Lung (tissue), 12 donors: ENCODE measurements around the gene PDE4B. TPM values are rescaled to one million over a fixed set of nuclear protein-coding genes. Genes with fewer than 3 reads are reported as not detected.

ENCODE experiments used
- ATAC-seq: fragments of 200-7000 bp; cut with Tn5 transposase; one replicate; pipeline ENCODE4 v1.9.1; 2020; ENCODE audit warnings: moderate number of reproducible peaks; ENCODE audit not compliant: insufficient read depth, low FRiP score
- DNase-seq, 3 donors: peaks; one replicate each; pipeline ENCODE4 v3.0.0-alpha.2; 2013 to 2017
- H3K27ac ChIP-seq, 2 donors: one replicate each; pipeline ENCODE4 v1.5.1; 2013; ENCODE audit warnings: mild to moderate bottlenecking in 2 of 2, moderate library complexity in 2 of 2, control low read depth in 1 of 2, inconsistent platforms in 1 of 2, low read depth in 1 of 2, low read length in 1 of 2
- H3K27me3 ChIP-seq, 3 donors: one replicate each; pipeline ENCODE4 v1.5.1; 2013; ENCODE audit warnings: low read length in 2 of 3; ENCODE audit not compliant: control insufficient read depth in 3 of 3, insufficient read depth in 3 of 3
- H3K36me3 ChIP-seq, 4 donors: one replicate each; pipeline ENCODE4 v1.5.1; 2013; ENCODE audit warnings: low read length in 4 of 4, mild to moderate bottlenecking in 1 of 4, moderate library complexity in 1 of 4; ENCODE audit not compliant: control insufficient read depth in 4 of 4, insufficient read depth in 4 of 4
- H3K4me1 ChIP-seq, 5 donors: one replicate each; pipeline ENCODE4 v1.5.1; 2013; ENCODE audit warnings: low read length in 5 of 5, mild to moderate bottlenecking in 2 of 5, moderate library complexity in 1 of 5; ENCODE audit not compliant: control insufficient read depth in 5 of 5, insufficient read depth in 5 of 5
- H3K4me3 ChIP-seq: one replicate; pipeline ENCODE4 v1.5.1; 2013; ENCODE audit warnings: mild to moderate bottlenecking, control low read depth, moderate library complexity
- H3K9ac ChIP-seq, 2 donors: one replicate each; pipeline ENCODE4 v1.5.1; 2013; ENCODE audit warnings: low read length in 2 of 2, control low read depth in 1 of 2; ENCODE audit not compliant: insufficient read depth in 1 of 2
- H3K9me3 ChIP-seq, 4 donors: one replicate each; pipeline ENCODE4 v1.5.1; 2013; ENCODE audit warnings: low read length in 3 of 4, mild to moderate bottlenecking in 1 of 4, moderate library complexity in 1 of 4; ENCODE audit not compliant: control insufficient read depth in 4 of 4, insufficient read depth in 3 of 4
- WGBS, 2 donors: extraction: QIAGEN DNeasy Blood & Tissue Kit; methylation state at CpG; one replicate each; pipeline ENCODE4 v1.1.7; 2013; 5-methylcytosine and 5-hydroxymethylcytosine counted together
- polyA plus RNA-seq, 2 donors: library from polyadenylated mRNA; stranded (reverse); fragments of 200-250 nt; gene quantifications; one replicate each; pipeline ENCODE4 v1.2.1, GENCODE V29; 2013
- total RNA-seq, 2 donors: library from RNA; depleted of rRNA in 1 of 2; stranded (reverse); fragments of >200 nt in 1 of 2; gene quantifications; one replicate each; pipeline ENCODE4 v1.2.1, GENCODE V29; 2014 to 2021
- TF ChIP-seq, protein P1 (sequence below): IDR thresholded peaks from 2 replicates; pipeline ENCODE4 v1.5.1; 2012; ENCODE audit warnings: mild to moderate bottlenecking; ENCODE audit errors: control extremely low read depth, extremely low read depth
- donor health status: control.
- donor health status: control.
- donor health status: Bipolar disorder and iron deficiency.
- donor health status: healthy.
- donor health status: DM: yes; HTN: yes; CAD: no.

The PDE4B gene
- total and polyA plus RNA-seq, 4 donors: 4.0 to 96.2 (median 20.2) TPM

- TF ChIP-seq, protein P1, sequence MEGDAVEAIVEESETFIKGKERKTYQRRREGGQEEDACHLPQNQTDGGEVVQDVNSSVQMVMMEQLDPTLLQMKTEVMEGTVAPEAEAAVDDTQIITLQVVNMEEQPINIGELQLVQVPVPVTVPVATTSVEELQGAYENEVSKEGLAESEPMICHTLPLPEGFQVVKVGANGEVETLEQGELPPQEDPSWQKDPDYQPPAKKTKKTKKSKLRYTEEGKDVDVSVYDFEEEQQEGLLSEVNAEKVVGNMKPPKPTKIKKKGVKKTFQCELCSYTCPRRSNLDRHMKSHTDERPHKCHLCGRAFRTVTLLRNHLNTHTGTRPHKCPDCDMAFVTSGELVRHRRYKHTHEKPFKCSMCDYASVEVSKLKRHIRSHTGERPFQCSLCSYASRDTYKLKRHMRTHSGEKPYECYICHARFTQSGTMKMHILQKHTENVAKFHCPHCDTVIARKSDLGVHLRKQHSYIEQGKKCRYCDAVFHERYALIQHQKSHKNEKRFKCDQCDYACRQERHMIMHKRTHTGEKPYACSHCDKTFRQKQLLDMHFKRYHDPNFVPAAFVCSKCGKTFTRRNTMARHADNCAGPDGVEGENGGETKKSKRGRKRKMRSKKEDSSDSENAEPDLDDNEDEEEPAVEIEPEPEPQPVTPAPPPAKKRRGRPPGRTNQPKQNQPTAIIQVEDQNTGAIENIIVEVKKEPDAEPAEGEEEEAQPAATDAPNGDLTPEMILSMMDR: no peak
- peak overlapping the region in 1 of 2 donors; percentile 2 for H3K9ac ChIP-seq
- H3K27me3 ChIP-seq: no peaks in the 10 kb centered on the region
- peaks cover 0 to 25% (median 9%) of the 10 kb centered on the region in 5 donors for H3K4me1 ChIP-seq
- no peaks in the 10 kb centered on the region for H3K36me3 ChIP-seq
- no peak for ATAC-seq
- H3K27ac ChIP-seq: no peak overlapping the region
- peak in 2 of 3 donors; percentile 52 to 62 for DNase-seq
- H3K9me3 ChIP-seq: peaks cover 0 to 5% (median 2%) of the 10 kb centered on the region in 4 donors
- H3K4me3 ChIP-seq: no peak overlapping the region
These were observed 620.0 kb downstream of the PDE4B start for GRCh38 chr1:66412704-66413103.

GRCh38 chr1:66413136-66413837 is 620.6 kb downstream of the PDE4B start:
- H3K27ac ChIP-seq: no peak overlapping the region
- H3K36me3 ChIP-seq: no peaks in the 10 kb centered on the region
- H3K27me3 ChIP-seq: no peaks in the 10 kb centered on the region
- H3K4me1 ChIP-seq: peaks cover 0 to 25% (median 9%) of the 10 kb centered on the region in 5 donors
- ATAC-seq (no peak), DNase-seq (peak in 2 of 3 donors; percentile 35 to 85)
- peak overlapping the region in 1 of 2 donors; percentile 15 for H3K9ac ChIP-seq
- H3K9me3 ChIP-seq: peaks cover 0 to 6% (median 2%) of the 10 kb centered on the region in 4 donors
- H3K4me3 ChIP-seq: no peak overlapping the region
- TF ChIP-seq, protein P1: no peak
- WGBS, 2 donors: 71 to 81% methylated on average over 2 of the region's 2 CpGs

- TF ChIP-seq, protein P1: no peak
- DNase-seq: peak; percentile 80 to 96 (median 95)
- Histone ChIP-seq H3K27ac (no peak overlapping the region), H3K9me3 (peaks cover 0 to 6% (median 2%) of the 10 kb centered on the region in 4 donors), H3K36me3 (no peaks in the 10 kb centered on the region), H3K27me3 (no peaks in the 10 kb centered on the region), H3K4me1 (peaks cover 0 to 25% (median 9%) of the 10 kb centered on the region in 5 donors), H3K4me3 (no peak overlapping the region), H3K9ac (peak overlapping the region in 1 of 2 donors; percentile 26)
- no peak for ATAC-seq
- 67 to 72% methylated on average over 3 of the region's 3 CpGs for WGBS, 2 donors
These were observed 621.1 kb downstream of the PDE4B start for GRCh38 chr1:66413838-66414175.
